Vagina (tissue), 2 donors: ENCODE data around the gene SERPINE3.

Source experiments
- CTCF ChIP-seq, 3 experiments: fragments of 450-650 bp in 2 of 3; fragments of 200-600 bp in 1 of 3; sonication (generic) in 1 of 3; IDR thresholded peaks; one replicate each; pipeline ENCODE4 v1.5.1; 2017 to 2019; ENCODE audit warnings: antibody characterized with exemption in 3 of 3, mild to moderate bottlenecking in 2 of 3, moderate library complexity in 2 of 3
- POLR2A ChIP-seq, 2 donors: fragments of 450-650 bp; IDR thresholded peaks; one replicate each; pipeline ENCODE4 v1.6.1; 2017; ENCODE audit warnings: antibody characterized with exemption in 2 of 2, mild to moderate bottlenecking in 2 of 2, moderate library complexity in 2 of 2
- POLR2AphosphoS5 ChIP-seq, 2 donors: sonication (generic); formaldehyde crosslinking; IDR thresholded peaks; one replicate each; pipeline ENCODE4 v1.9.0; 2017; ENCODE audit warnings: antibody characterized with exemption in 2 of 2, mild to moderate bottlenecking in 2 of 2, low read depth in 1 of 2; ENCODE audit not compliant: insufficient read depth in 1 of 2

GRCh38 chr13:51363625-51364024, 24.1 kb downstream of the SERPINE3 start:
- TF ChIP-seq POLR2A (IDR thresholded peaks at IDR 0.05) (no peak), POLR2AphosphoS5 (IDR thresholded peaks at IDR 0.05; ENCODE audit: insufficient read depth in 1 of 2, low read depth in 1 of 2) (no peak), CTCF (IDR thresholded peaks at IDR 0.05) (no peak)
